Activated T-helper 9 cell treated with anti-CD3 and anti-CD28 coated beads, Interleukin-2, amount 50 U/mL, for 16 hours (primary cell): Measurements from ENCODE around the gene RNF144A.

Source experiments
- DNase-seq: peaks from one replicate; pipeline ENCODE4 v3.0.0-alpha.2; 2020; ENCODE audit warnings: low read depth

Gene RNF144A

DNA sequence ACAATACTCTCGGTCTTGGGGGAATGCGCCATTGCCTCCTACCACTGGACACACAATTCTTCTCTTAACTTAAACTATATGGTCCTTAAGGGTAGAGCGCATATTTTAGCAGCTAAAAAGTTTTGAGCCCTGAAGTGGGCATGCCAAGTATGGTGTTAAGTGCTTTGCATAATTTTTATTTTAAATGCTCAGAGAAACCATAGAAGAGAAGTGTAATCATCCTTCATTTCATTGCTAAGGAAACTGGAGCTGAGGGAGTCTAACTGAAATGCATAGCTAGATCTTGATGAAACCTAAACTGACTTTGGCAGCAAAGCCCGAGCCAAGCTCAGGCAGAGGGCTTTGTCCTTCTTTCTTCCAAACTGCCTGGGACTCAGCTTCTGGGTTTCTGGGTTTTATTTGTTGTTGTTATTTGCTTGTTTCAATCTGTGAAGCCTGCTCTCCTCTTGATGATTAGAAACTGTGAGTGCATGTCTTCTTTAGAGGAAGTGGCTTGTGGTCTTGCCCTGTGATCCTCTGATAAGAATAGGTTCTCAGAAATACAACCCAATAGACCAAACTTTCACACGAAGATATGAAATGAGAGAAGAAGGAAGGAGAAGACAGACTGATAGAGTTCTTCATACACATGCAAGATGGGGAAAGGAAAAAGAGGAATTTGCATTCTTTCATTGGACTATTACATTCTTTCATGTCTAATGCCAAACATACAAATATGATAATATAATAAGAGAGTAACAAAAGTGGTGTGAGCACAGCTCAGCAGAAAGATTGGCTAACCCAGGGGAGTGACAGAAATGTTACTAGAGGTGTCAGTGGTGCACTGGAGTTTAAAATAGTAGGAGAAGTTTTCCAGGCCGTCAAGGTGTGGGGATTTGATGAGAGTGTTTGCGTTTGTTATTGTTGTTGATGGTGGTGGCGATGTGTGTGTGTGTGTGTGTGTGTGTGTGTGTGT, 7.5 kb upstream of the RNF144A start:
- DNase-seq: no peak

- DNase-seq: no peak
Observed at GRCh38 chr2:6911721-6912120, 5.5 kb upstream of the RNF144A start.

GRCh38 chr2:6913415-6914157, 3.6 kb upstream of the RNF144A start:
- DNase-seq: no peak

DNA sequence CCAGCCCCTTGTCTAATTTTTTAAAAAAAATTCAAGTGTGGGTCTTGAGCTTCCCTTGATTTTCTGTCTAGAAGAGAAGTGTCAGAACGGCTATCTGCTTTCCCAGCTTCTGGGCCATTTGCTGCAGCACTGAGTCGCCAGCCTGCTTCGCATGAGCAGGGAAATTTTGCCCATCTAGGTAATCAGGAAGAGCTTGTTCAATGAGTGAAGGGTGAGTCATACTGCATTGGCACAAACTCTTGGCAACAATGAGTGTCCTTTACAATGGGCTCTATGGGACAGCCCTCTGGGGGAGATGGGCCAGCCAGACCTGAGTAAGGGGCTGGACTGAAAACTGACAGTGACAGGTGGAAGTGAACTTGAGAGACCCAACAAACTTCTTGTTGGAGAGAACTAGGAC, 2.4 kb upstream of the RNF144A start:
- DNase-seq: no peak

DNA sequence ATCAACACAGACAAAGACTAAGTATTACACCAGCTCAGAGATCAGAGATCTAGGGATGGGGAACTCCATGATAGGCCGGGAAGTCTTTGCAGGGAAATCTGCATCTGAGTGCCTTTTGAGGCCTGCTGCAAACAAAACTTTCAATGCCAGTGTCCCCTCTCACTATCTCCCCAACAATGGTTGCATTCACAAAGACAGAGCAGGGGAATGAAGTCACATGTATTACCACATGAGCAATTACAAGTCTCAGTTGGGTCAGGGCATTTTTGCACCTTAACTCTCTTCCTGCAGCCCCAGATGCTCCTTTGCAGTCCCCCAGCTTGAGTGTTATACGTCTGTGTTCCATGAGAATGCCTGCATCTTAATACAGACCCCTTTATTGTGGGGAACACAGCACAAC, 1.8 kb upstream of the RNF144A start:
- DNase-seq: no peak

- DNase-seq: no peak
Observed at GRCh38 chr2:6916224-6916623, 988 bp upstream of the RNF144A start.

GRCh38 chr2:6916736-6917070, 509 bp upstream of the RNF144A start:
- DNase-seq: no peak

DNA sequence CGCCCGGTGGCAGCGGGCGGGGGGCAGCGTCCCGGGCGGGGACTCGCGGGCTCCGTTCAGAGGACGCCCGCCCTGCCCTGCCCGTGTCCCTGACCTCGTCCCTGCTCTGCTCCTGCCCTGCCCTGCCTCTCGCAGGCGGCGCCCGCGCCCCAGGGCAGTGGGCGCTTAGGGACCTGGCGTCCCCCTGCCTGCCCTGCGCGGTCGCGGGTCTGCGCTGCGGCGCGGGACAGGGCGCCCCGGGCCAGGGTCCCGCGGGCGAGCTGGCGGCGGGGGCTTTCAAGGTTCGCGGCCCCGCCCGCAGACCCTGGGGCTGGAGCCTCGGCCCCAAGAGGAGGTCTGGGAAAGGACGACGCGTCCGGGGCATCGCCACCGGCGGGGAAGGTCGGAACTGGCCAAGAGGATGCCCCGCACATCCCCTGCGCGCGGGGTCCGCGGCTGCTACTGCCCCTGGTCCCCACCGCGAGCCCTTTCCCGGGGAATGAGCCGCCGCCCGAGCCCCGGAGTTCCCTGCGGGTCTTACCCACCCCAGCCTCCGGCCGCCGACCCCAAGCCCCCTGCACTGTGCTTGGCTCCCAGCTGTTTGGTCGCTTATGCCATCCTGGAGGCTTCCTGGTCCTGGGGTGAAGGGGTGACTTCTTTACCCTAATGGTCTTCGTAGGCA, 679 bp downstream of the RNF144A start:
- no peak for DNase-seq

- DNase-seq: no peak
Observed at GRCh38 chr2:6919901-6920742, 2.9 kb downstream of the RNF144A start.

DNA sequence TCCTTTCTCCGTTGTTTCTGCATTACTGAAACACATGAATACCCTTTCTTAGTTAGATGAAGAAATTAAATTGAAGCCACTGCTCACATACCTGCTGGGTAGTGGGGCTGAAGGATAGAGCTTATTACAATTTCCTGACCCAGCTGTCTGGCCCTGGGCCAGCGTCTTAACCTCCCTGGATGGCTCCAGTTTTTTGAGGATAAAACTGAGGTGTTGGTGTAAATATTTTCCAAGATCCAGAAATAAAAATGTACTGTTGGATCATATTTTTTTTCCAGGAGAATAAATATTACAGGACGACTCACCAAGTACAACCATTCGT, 3.5 kb downstream of the RNF144A start:
- no peak for DNase-seq

DNA sequence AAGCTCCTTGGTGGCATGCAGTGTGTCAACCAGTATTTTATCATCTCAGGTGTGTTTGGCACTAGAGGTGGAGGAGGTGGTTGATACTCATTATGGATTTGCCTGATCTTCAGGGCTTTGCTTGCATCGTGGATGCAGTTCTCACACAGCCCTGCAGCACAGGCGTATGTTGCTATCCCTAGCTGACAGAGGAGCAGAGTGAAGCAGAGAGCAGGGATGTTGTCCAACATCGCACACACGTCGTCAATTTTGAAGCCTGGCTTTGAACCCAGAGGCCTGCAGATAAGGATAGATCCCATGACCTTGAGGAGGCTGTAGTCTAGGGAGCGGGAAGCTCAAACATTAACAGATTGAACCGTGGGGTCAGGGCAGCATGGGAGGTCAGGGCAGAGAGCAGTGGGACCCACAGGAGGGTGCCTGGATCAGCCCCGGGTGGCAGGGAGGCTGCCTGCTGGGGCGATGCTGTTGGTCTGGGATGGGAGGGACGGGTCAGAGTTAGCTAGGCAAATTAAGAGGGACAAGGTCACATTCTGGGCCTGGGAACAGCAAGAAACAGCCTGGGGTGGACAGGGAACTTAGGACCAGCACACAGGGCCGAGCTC, 4.2 kb downstream of the RNF144A start:
- DNase-seq: no peak

GRCh38 chr2:6922201-6922656, 5.0 kb downstream of the RNF144A start:
- DNase-seq: no peak

- DNase-seq: no peak
Observed at GRCh38 chr2:6923319-6923718, 6.1 kb downstream of the RNF144A start.

DNA sequence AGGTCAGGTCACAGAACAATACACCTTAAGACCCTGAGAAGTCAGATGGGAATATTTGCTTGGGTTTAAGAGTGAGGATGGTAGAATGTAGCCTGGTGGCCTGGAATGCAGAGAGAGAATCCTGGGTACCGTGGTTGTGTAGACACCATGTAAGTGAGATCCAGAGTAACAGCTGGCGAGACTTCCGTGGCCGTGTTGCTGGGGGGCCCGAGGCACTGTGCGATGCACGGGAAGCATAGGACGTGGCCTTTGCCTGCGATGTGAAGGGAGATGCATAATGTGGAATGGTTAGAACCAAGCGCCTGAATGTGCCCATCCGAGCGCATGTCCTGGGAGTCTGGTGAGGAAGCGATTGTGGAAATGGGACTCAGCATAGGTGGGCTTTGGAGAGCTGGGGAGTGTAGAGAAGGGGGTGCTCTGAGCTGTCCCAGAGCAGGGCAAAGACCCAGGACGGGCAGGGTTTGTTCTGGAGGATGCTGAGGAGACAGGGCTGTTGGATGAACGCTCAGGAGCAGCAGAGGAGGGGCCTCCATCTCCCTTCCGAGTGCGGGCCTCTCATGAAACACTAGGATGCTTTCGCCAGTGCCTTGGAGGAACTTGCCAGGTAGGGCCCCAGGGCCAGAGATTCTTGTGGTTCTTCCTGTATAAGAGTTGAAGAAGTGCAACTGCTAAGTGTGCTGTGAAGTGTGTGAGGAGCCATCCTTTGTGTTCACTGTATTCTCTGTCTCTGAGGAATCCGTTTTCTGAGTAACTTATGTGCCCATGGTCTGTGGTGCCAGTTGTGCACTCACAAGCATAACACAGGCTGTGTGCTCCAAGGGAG, 7.1 kb downstream of the RNF144A start:
- no peak for DNase-seq

DNA sequence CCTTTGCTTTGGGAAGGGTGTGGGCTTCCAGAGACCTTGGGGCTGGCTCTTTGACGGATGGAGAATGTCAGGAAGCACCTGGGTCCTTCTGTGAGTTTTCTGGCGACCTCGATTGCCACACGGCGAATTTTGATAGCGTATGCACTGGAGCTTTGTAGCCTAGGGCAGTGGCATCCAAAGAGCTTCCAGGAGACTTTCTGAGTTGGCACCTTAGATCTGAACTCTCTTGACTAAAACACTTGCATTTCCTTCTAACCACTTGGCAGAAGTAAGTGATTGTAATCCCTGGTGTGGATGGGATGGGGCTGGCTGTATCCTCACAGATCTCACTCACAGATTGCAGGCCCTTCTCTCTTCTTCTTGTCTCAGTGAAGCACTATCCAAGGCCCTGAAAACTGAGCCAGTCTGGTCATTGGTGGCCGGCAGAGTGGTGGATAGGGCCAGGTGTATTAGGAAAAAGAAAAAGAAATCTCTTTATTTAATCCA, 7.8 kb downstream of the RNF144A start:
- no peak for DNase-seq

GRCh38 chr2:6926071-6926732, 9.0 kb downstream of the RNF144A start:
- no peak for DNase-seq

- no peak for DNase-seq
Observed at GRCh38 chr2:6927186-6927585, 10.0 kb downstream of the RNF144A start.

- DNase-seq: no peak
Observed at GRCh38 chr2:6927753-6928152, 10.5 kb downstream of the RNF144A start.

DNA sequence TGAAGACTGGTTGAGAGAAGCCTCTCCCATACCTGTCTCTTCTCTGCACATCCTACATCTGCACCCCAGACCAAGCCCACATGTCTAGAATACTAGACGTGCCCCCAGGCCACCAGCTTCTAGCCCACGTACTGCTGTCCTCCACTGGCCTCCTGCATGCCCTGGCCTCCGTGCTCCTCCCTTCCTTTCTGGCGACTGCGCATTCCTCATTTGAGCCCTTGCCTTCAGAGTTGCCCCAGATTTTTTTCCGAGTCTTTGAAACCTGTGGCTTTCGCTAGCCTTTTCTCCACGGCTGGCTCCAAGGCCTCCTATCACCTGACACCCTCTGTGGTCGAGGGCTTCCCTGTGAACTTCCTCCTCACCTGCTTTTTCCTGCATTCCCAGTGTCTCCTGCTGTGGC, 11.2 kb downstream of the RNF144A start:
- DNase-seq: no peak
